Endodermal cell (in vitro differentiated cells): ENCODE results near the gene UFC1. TPM values are rescaled to one million over a fixed set of nuclear protein-coding genes. Genes with fewer than 3 reads are reported as not detected.

ENCODE experiments used
- DNase-seq: peaks from one replicate; pipeline ENCODE4 v3.0.0-alpha.2; 2017
- H3K27ac ChIP-seq: 2 replicates; pipeline ENCODE4 v1.5.1; 2013; ENCODE audit warnings: mild to moderate bottlenecking, low read depth, low read length, moderate library complexity
- H3K27me3 ChIP-seq: 2 replicates; pipeline ENCODE4 v1.6.1; 2013; ENCODE audit warnings: mild to moderate bottlenecking, low read length, moderate library complexity; ENCODE audit not compliant: insufficient read depth, control insufficient read depth, poor library complexity, severe bottlenecking
- H3K36me3 ChIP-seq: 2 replicates; pipeline ENCODE4 v1.7.0; 2013; ENCODE audit warnings: mild to moderate bottlenecking, low read length, moderate library complexity; ENCODE audit not compliant: control insufficient read depth, insufficient read depth
- H3K4me1 ChIP-seq: one replicate; pipeline ENCODE4 v1.7.0; 2013; ENCODE audit warnings: low read length; ENCODE audit not compliant: control insufficient read depth, insufficient read depth
- H3K4me3 ChIP-seq: 2 replicates; pipeline ENCODE4 v1.5.1; 2013; ENCODE audit warnings: mild to moderate bottlenecking, low read length, moderate library complexity
- H3K9ac ChIP-seq: 2 replicates; pipeline ENCODE4 v1.6.1; 2013; ENCODE audit warnings: mild to moderate bottlenecking, low read length, moderate library complexity; ENCODE audit not compliant: poor library complexity, severe bottlenecking; ENCODE audit errors: extremely low read depth
- H3K9me3 ChIP-seq: 2 replicates; pipeline ENCODE4 v1.6.1; 2013; ENCODE audit warnings: mild to moderate bottlenecking, low read length, moderate library complexity; ENCODE audit not compliant: control insufficient read depth
- H3K27ac Mint-ChIP-seq: 2 replicates; pipeline ENCODE4 v1.8.0; 2020; ENCODE audit warnings: mixed read lengths
- H3K27me3 Mint-ChIP-seq: 2 replicates; pipeline ENCODE4 v1.8.0; 2021; ENCODE audit warnings: mild to moderate bottlenecking, mixed read lengths; ENCODE audit not compliant: insufficient read depth
- H3K36me3 Mint-ChIP-seq: 2 replicates; pipeline ENCODE4 v1.8.0; 2020; ENCODE audit warnings: low read depth, mixed read lengths
- H3K4me1 Mint-ChIP-seq: 2 replicates; pipeline ENCODE4 v1.8.0; 2020; ENCODE audit warnings: mixed read lengths
- H3K4me3 Mint-ChIP-seq: 2 replicates; pipeline ENCODE4 v1.8.0; 2020; ENCODE audit warnings: mild to moderate bottlenecking, moderate library complexity, mixed read lengths
- H3K9me3 Mint-ChIP-seq: 2 replicates; pipeline ENCODE4 v1.8.0; 2020; ENCODE audit warnings: mild to moderate bottlenecking, mixed read lengths
- whole genome bisulfite sequencing, 2 experiments: methylation state at CpG; one replicate each; pipeline versions ENCODE4 v1.1.5 to v1.1.7; 2013; ENCODE audit warnings: missing lambda C conversion rate in 2 of 2, mixed read lengths in 1 of 2; ENCODE audit not compliant: insufficient coverage in 1 of 2, insufficient read length in 1 of 2; 5-methylcytosine and 5-hydroxymethylcytosine counted together
- total RNA-seq, 2 donors: library from RNA; stranded (reverse); fragmentation: NEBNext Ultra II Directional in 1 of 2; extraction: Animal tissue kit (Norgen Biotek cat#: 25700) in 1 of 2; gene quantifications; 2 replicates in 1 of 2; 3 replicates in 1 of 2; pipeline ENCODE4 v1.2.1, GENCODE V29; 2021
- TF ChIP-seq, protein P1 (sequence below): fragments of 200-600 bp; sonication (generic); conservative IDR thresholded peaks from 2 replicates; pipeline ENCODE4 v1.5.0; 2021; ENCODE audit warnings: antibody characterized with exemption, mild to moderate bottlenecking

Gene UFC1
- total RNA-seq, 2 donors from 2014 or later, result 89.5 to 97.1 TPM

DNA sequence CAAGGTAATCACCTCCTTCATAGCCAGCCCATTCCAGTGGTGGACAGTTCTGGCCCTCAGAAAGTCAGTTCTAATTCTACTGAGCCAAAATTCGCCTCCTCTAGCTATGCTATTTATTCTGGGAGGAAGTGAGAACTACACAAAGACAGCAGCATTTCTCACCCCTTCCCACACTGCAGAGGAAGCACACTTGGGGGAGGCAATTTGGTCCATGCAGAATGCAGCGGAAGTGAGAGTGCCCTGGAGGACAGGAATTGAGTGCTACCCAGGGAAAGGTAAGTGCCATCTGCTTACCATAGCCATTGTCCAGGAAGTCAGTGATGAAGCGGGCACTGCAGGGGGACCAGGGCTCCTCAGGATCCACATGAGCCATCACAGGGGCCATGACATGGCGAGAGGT, 41.4 kb downstream of the UFC1 start:
- Histone ChIP-seq H3K4me3 (no peak overlapping the region), H3K36me3 (no peaks in the 10 kb centered on the region), H3K4me1 (peaks cover 4% of the 10 kb centered on the region), H3K27ac (no peak overlapping the region), H3K27me3 (no peaks in the 10 kb centered on the region), H3K9me3 (no peaks in the 10 kb centered on the region), H3K9ac (no peak overlapping the region)
- Mint-ChIP-seq H3K36me3 (no peaks in the 10 kb centered on the region), H3K27ac (no peak overlapping the region), H3K4me1 (peaks cover 37% of the 10 kb centered on the region), H3K27me3 (no peaks in the 10 kb centered on the region), H3K9me3 (no peaks in the 10 kb centered on the region), H3K4me3 (no peak overlapping the region)
- DNase-seq, result no peak
- WGBS, 2 experiments, result 89 to 93% methylated on average over 4 of the region's 4 CpGs
- TF ChIP-seq, protein P1, sequence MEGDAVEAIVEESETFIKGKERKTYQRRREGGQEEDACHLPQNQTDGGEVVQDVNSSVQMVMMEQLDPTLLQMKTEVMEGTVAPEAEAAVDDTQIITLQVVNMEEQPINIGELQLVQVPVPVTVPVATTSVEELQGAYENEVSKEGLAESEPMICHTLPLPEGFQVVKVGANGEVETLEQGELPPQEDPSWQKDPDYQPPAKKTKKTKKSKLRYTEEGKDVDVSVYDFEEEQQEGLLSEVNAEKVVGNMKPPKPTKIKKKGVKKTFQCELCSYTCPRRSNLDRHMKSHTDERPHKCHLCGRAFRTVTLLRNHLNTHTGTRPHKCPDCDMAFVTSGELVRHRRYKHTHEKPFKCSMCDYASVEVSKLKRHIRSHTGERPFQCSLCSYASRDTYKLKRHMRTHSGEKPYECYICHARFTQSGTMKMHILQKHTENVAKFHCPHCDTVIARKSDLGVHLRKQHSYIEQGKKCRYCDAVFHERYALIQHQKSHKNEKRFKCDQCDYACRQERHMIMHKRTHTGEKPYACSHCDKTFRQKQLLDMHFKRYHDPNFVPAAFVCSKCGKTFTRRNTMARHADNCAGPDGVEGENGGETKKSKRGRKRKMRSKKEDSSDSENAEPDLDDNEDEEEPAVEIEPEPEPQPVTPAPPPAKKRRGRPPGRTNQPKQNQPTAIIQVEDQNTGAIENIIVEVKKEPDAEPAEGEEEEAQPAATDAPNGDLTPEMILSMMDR, result no peak

DNA sequence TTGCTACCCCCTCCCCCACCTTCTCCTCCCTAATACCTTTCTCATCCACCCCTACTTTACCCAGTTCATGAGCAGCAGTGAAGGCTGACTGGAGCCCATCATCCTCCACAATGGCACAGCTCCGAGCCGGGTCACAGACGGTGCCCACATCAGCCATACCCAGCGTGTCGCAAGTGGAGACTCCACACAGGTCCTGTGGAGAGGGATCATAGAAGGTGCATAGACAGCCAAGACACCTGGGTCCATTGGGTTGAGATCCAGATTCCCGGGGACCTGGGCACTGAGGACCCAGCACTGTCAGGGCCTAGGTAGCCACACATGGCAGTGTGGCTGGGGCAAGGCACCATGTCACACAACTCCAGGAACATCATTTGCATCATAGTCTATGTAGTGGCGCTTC, 42.3 kb downstream of the UFC1 start:
- no peak overlapping the region for H3K4me3 Mint-ChIP-seq
- H3K9me3 Mint-ChIP-seq, result no peaks in the 10 kb centered on the region
- H3K4me3 ChIP-seq, result no peak overlapping the region
- H3K27ac ChIP-seq, result no peak overlapping the region
- no peak for DNase-seq
- no peaks in the 10 kb centered on the region for H3K9me3 ChIP-seq
- no peaks in the 10 kb centered on the region for H3K36me3 Mint-ChIP-seq
- H3K36me3 ChIP-seq, result no peaks in the 10 kb centered on the region
- no peaks in the 10 kb centered on the region for H3K27me3 Mint-ChIP-seq
- TF ChIP-seq, protein P1, result no peak
- H3K9ac ChIP-seq, result no peak overlapping the region
- peaks cover 43% of the 10 kb centered on the region for H3K4me1 Mint-ChIP-seq
- 95 to 96% methylated on average over 4 to 7 of the region's 7 CpGs for WGBS, 2 experiments
- H3K27me3 ChIP-seq, result no peaks in the 10 kb centered on the region
- peaks cover 8% of the 10 kb centered on the region for H3K4me1 ChIP-seq
- no peak overlapping the region for H3K27ac Mint-ChIP-seq

DNA sequence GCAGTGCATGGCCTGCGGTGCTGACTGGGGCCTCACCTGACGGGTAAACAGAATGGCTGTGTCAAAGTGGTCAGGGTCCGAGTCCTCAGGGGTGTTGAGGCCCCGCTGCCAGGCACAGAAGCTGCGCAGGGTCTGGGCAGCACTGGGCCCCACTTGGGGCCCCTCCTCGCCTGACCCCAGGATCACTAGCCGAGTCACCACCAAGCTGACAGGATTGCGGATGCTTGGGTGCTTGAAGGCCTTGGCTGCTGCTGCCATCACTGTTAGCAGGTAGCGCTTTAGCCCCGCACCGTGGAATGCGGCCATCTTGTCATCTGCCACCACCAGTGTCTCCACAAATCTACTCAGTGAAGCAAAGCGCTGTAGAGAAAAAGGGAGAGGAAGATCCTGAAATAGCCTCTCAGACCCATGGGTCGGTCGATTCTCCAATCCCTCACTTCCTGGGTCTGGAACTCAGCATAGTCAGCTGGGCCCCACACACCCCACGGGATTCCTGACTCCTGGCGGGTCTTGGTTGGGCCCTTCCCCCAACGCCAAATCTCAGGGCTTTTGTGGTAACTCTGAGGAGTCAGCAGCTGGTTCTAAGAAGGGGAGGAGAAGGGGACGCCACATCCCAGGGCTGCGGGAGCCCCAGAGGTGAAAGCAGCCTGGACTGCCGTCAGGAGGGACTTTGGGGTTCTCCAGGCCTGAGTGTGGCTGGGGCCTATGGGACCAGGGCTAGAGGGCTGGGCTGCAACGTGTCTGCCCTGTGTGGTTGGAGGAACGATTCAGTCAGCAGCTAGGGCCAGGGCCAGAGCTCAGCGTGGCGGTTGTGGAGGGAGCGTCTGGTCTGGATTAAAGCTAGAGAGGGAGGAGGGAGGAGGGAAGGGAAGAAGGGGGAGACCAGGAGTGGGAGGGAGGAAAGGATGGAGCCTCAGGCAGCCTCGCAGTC, 43.0 kb downstream of the UFC1 start:
- Histone ChIP-seq H3K9me3 (no peaks in the 10 kb centered on the region), H3K27ac (peak overlapping the region; percentile 16), H3K27me3 (no peaks in the 10 kb centered on the region), H3K9ac (no peak overlapping the region), H3K4me3 (no peak overlapping the region), H3K36me3 (no peaks in the 10 kb centered on the region), H3K4me1 (peaks cover 13% of the 10 kb centered on the region)
- TF ChIP-seq, protein P1, result no peak
- Mint-ChIP-seq H3K27me3 (no peaks in the 10 kb centered on the region), H3K4me3 (peak overlapping the region; percentile 31), H3K36me3 (no peaks in the 10 kb centered on the region), H3K27ac (peak overlapping the region; percentile 48), H3K9me3 (no peaks in the 10 kb centered on the region), H3K4me1 (peaks cover 50% of the 10 kb centered on the region)
- WGBS, 2 experiments, result 84 to 88% methylated on average over 20 to 27 of the region's 27 CpGs
- peak; percentile 57 for DNase-seq
